CD4-positive, alpha-beta T cell (primary cell): ENCODE results near the gene OR2T29. TPM values are rescaled to one million over a fixed set of nuclear protein-coding genes. Genes with fewer than 3 reads are reported as not detected.

Experiments
- ATAC-seq: fragments of 200-7000 bp; cut with Tn5 transposase; one replicate; pipeline ENCODE4 v1.10.0; 2022; ENCODE audit warnings: mild to moderate bottlenecking; ENCODE audit not compliant: poor library complexity
- CTCF ChIA-PET: fragments of 350-600 bp; sonication (Branson Sonifier 250); formaldehyde crosslinking; loops from one replicate; lab custom pipeline; 2021; ENCODE audit warnings: antibody characterized with exemption, inconsistent platforms; lab: Charles Lee
- POLR2A ChIA-PET: fragments of 350-600 bp; sonication (Branson Sonifier 250); formaldehyde crosslinking; loops from one replicate; lab custom pipeline; 2021; ENCODE audit warnings: antibody characterized with exemption, inconsistent platforms; lab: Charles Lee
- DNase-seq, 14 experiments: peaks; one replicate each; pipeline ENCODE4 v3.0.0-alpha.2; 2013 to 2020; ENCODE audit warnings: mixed read lengths in 2 of 14
- H3K27ac ChIP-seq, 2 donors: one replicate each; pipeline versions ENCODE4 v1.5.1 to v1.7.0; 2013; ENCODE audit warnings: low read length in 2 of 2, low read depth in 1 of 2, mild to moderate bottlenecking in 1 of 2
- H3K27me3 ChIP-seq, 2 experiments: 1 replicate in 1 of 2; 2 replicates in 1 of 2; pipeline versions ENCODE4 v1.6.1 to v1.7.0; 2013; ENCODE audit warnings: low read length in 2 of 2, control low read depth in 1 of 2, mild to moderate bottlenecking in 1 of 2, moderate library complexity in 1 of 2; ENCODE audit not compliant: insufficient read depth in 2 of 2, control insufficient read depth in 1 of 2
- H3K36me3 ChIP-seq: one replicate; pipeline ENCODE4 v1.6.1; 2013; ENCODE audit warnings: low read length, control low read depth; ENCODE audit not compliant: insufficient read depth
- H3K4me1 ChIP-seq: one replicate; pipeline ENCODE4 v1.6.1; 2013; ENCODE audit warnings: low read length, control low read depth; ENCODE audit not compliant: insufficient read depth
- H3K4me3 ChIP-seq: one replicate; pipeline ENCODE4 v1.5.1; 2013; ENCODE audit warnings: mild to moderate bottlenecking, low read length, moderate library complexity
- H3K9me3 ChIP-seq, 2 experiments: 1 replicate in 1 of 2; 2 replicates in 1 of 2; pipeline versions ENCODE4 v1.6.1 to v1.7.0; 2013; ENCODE audit warnings: low read length in 2 of 2, mild to moderate bottlenecking in 2 of 2, control low read depth in 1 of 2, moderate library complexity in 1 of 2; ENCODE audit not compliant: control insufficient read depth in 1 of 2, insufficient read depth in 1 of 2
- H3K27ac Mint-ChIP-seq: one replicate; pipeline ENCODE4 v1.8.0; 2020; ENCODE audit warnings: mixed read lengths
- H3K27me3 Mint-ChIP-seq: one replicate; pipeline ENCODE4 v1.8.0; 2021; ENCODE audit warnings: mixed read lengths
- H3K36me3 Mint-ChIP-seq: one replicate; pipeline ENCODE4 v1.8.0; 2021; ENCODE audit warnings: low read depth, mixed read lengths
- H3K4me1 Mint-ChIP-seq: one replicate; pipeline ENCODE4 v1.8.0; 2021; ENCODE audit warnings: low read depth, mixed read lengths
- H3K4me3 Mint-ChIP-seq: one replicate; pipeline ENCODE4 v1.8.0; 2020; ENCODE audit warnings: mild to moderate bottlenecking, mixed read lengths
- H3K9me3 Mint-ChIP-seq: one replicate; pipeline ENCODE4 v1.8.0; 2020; ENCODE audit warnings: mixed read lengths
- CTCF ChIP-seq: fragments of 200-600 bp; IDR thresholded peaks from one replicate; pipeline ENCODE4 v1.8.0; 2022; ENCODE audit warnings: antibody characterized with exemption, mild to moderate bottlenecking
- intact Hi-C, 2 experiments: fragments of 100-400 bp; cut with DNase I in 1 of 2; cut with micrococcal nuclease in 1 of 2; formaldehyde crosslinking; loops; one replicate each; pipeline versions ENCODE4 v1.15.1 to v1.9.0; 2023 to 2025; cut with DNase I, micrococcal nuclease
- total RNA-seq, 174 experiments: library from RNA in 2 of 174; stranded (reverse) in 2 of 174; gene quantifications; one replicate each; pipeline ENCODE4 v1.2.3 and lab custom pipeline; 2021 to 2026

Gene OR2T29
- total RNA-seq, 2 experiments from 2014 or later: not detected

GRCh38 chr1:248597589-248597988 is 35.0 kb upstream of the OR2T29 start, which contains the start of gene OR2T10:
TSS of gene OR2T10 (minus strand) at chr1:248597700. CDS start at chr1:248593768, 3,932 bp downstream.
- no peaks in the 10 kb centered on the region for H3K9me3 ChIP-seq
- H3K27ac Mint-ChIP-seq: no peak within 1 kb of the TSS
- no peaks in the 10 kb centered on the region for H3K4me1 ChIP-seq
- ChIA-PET CTCF (no interaction called here), POLR2A (no interaction called here)
- peaks cover 4% of the 10 kb centered on the region for H3K27me3 Mint-ChIP-seq
- no peaks in the 10 kb centered on the region for H3K36me3 ChIP-seq
- ATAC-seq: no peak
- intact Hi-C loops: loop anchor here in 1 of 2 experiments (10.0 kb wide), 1 partner anchor 73 kb away; no protein-coding TSS in a partner anchor
- no peaks in the 10 kb centered on the region for H3K27me3 ChIP-seq
- H3K9me3 Mint-ChIP-seq: no peaks in the 10 kb centered on the region
- no peak within 1 kb of the TSS for H3K4me3 ChIP-seq
- DNase-seq: no peak
- no peak within 1 kb of the TSS for H3K27ac ChIP-seq
- no peak within 1 kb of the TSS for H3K4me3 Mint-ChIP-seq
- H3K4me1 Mint-ChIP-seq: no peaks in the 10 kb centered on the region
- H3K36me3 Mint-ChIP-seq: no peaks in the 10 kb centered on the region
- TF ChIP-seq CTCF: no peak

GRCh38 chr1:248596615-248597014 is 34.0 kb upstream of the OR2T29 start:
- intact Hi-C loops: loop anchor here in 1 of 2 experiments (10.0 kb wide), 1 partner anchor 72 kb away; no protein-coding TSS in a partner anchor
- CTCF ChIA-PET: no interaction called here

GRCh38 chr1:248593226-248593625 is 30.7 kb upstream of the OR2T29 start:
- no peak overlapping the region for H3K4me3 Mint-ChIP-seq
- no peak for TF ChIP-seq CTCF
- Histone ChIP-seq H3K27ac (no peak overlapping the region), H3K4me3 (no peak overlapping the region), H3K4me1 (no peaks in the 10 kb centered on the region), H3K36me3 (no peaks in the 10 kb centered on the region), H3K27me3 (no peaks in the 10 kb centered on the region), H3K9me3 (peaks cover 0 to 3% of the 10 kb centered on the region in 2 experiments)
- POLR2A ChIA-PET: no interaction called here
- no peak overlapping the region for H3K27ac Mint-ChIP-seq
- no peaks in the 10 kb centered on the region for H3K4me1 Mint-ChIP-seq
- no peak for DNase-seq
- H3K9me3 Mint-ChIP-seq: no peaks in the 10 kb centered on the region
- CTCF ChIA-PET: no interaction called here
- no peaks in the 10 kb centered on the region for H3K36me3 Mint-ChIP-seq
- no peak for ATAC-seq
- intact Hi-C loops: loop anchor here in 1 of 2 experiments (10.0 kb wide), 1 partner anchor 68 kb away; no protein-coding TSS in a partner anchor
- H3K27me3 Mint-ChIP-seq: no peaks in the 10 kb centered on the region

More at GRCh38 chr1:248596615-248597014, 34.0 kb upstream of the OR2T29 start:
- DNase-seq: peak in 1 of 14 experiments; percentile 3
- H3K27ac Mint-ChIP-seq: no peak overlapping the region
- no peaks in the 10 kb centered on the region for H3K9me3 ChIP-seq
- no peaks in the 10 kb centered on the region for H3K36me3 ChIP-seq
- TF ChIP-seq CTCF: no peak
- H3K36me3 Mint-ChIP-seq: no peaks in the 10 kb centered on the region
- no peak overlapping the region for H3K27ac ChIP-seq
- ATAC-seq: no peak
- H3K27me3 Mint-ChIP-seq: no peaks in the 10 kb centered on the region
- H3K27me3 ChIP-seq: no peaks in the 10 kb centered on the region
- no peak overlapping the region for H3K4me3 Mint-ChIP-seq
- H3K4me3 ChIP-seq: no peak overlapping the region
- H3K4me1 Mint-ChIP-seq: no peaks in the 10 kb centered on the region
- no peaks in the 10 kb centered on the region for H3K4me1 ChIP-seq
- POLR2A ChIA-PET: no interaction called here
- H3K9me3 Mint-ChIP-seq: no peaks in the 10 kb centered on the region
